Chondrocyte (in vitro differentiated cells): ENCODE data around the gene PTGR2. TPM values are rescaled to one million over a fixed set of nuclear protein-coding genes. Genes with fewer than 3 reads are reported as not detected.
A peak's percentile ranks its signal among the peaks of the same experiment; 100 is the strongest.

Experiments
- DNase-seq: peaks from one replicate; pipeline ENCODE4 v3.0.0; 2021; ENCODE audit warnings: mixed read lengths, low spot score
- H3K27ac Mint-ChIP-seq: one replicate; pipeline ENCODE4 v1.8.0; 2021; ENCODE audit warnings: mild to moderate bottlenecking, moderate library complexity, mixed read lengths; ENCODE audit not compliant: unreplicated experiment
- H3K27me3 Mint-ChIP-seq: 2 replicates; pipeline ENCODE4 v1.8.0; 2021; ENCODE audit warnings: low read depth, mixed read lengths
- H3K36me3 Mint-ChIP-seq: 2 replicates; pipeline ENCODE4 v1.8.0; 2021; ENCODE audit warnings: low read depth, mixed read lengths
- H3K4me1 Mint-ChIP-seq: 2 replicates; pipeline ENCODE4 v1.8.0; 2021; ENCODE audit warnings: low read depth, mild to moderate bottlenecking, mixed read lengths
- H3K4me3 Mint-ChIP-seq: one replicate; pipeline ENCODE4 v1.8.0; 2021; ENCODE audit warnings: mild to moderate bottlenecking, moderate library complexity, mixed read lengths; ENCODE audit not compliant: unreplicated experiment
- H3K9me3 Mint-ChIP-seq: 2 replicates; pipeline ENCODE4 v1.8.0; 2021; ENCODE audit warnings: low read depth, mixed read lengths
- CTCF ChIP-seq: fragments of 200-600 bp; sonication (generic); IDR thresholded peaks from 2 replicates; pipeline ENCODE4 v1.5.0; 2021; ENCODE audit warnings: antibody characterized with exemption, mild to moderate bottlenecking, moderate library complexity
- total RNA-seq: library from RNA; stranded (reverse); gene quantifications from 3 replicates; pipeline ENCODE4 v1.2.1, GENCODE V29; 2021

The PTGR2 gene
- total RNA-seq, 1 donor from 2014 or later = 2.1 TPM

DNA sequence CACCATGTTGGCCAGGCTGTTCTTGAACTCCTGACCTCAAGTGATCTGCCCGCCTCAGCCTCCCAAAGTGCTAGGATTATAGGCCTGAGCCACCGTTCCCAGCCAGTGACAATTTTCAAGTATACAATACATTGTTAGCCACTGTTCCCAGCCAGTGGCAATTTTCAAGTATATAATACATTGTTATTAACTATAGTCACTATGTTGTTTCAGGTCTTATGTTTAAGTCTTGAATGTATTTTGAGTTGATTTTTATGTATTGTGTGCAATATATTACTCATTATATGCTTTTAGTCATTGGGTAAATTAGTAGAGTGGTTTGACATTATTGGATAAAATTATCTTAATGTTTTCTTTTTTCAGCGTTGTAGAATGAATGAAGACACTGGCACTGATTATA is 22.0 kb downstream of the PTGR2 start:
- Mint-ChIP-seq H3K27ac (no peak overlapping the region), H3K9me3 (no peaks in the 10 kb centered on the region), H3K4me1 (peaks cover 10% of the 10 kb centered on the region), H3K36me3 (peaks cover 1% of the 10 kb centered on the region), H3K27me3 (no peaks in the 10 kb centered on the region), H3K4me3 (no peak overlapping the region)
- no peak for DNase-seq
- no peak for TF ChIP-seq CTCF

DNA sequence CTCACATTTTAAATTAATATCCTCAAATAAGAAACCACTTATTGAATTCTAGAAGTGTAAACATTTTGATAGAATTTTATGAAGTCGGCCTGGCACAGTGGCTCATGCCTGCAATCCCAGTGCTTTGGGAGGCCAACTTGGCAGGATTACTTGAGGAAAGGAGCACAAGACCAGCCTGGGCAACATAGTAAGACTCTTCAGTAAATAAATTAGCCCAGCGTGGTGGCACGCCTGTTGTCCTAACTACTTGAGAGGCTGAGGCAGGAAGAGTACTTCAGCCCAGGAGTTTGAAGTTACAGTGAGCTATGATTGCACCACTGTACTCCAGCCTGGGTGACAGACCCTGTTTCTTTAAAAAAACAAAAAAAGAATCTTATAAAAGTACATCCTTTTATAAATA is 26.2 kb downstream of the PTGR2 start:
- Mint-ChIP-seq H3K27me3 (no peaks in the 10 kb centered on the region), H3K9me3 (no peaks in the 10 kb centered on the region), H3K36me3 (no peaks in the 10 kb centered on the region), H3K4me3 (no peak overlapping the region), H3K27ac (no peak overlapping the region), H3K4me1 (peaks cover 10% of the 10 kb centered on the region)
- no peak for DNase-seq
- no peak for TF ChIP-seq CTCF

DNA sequence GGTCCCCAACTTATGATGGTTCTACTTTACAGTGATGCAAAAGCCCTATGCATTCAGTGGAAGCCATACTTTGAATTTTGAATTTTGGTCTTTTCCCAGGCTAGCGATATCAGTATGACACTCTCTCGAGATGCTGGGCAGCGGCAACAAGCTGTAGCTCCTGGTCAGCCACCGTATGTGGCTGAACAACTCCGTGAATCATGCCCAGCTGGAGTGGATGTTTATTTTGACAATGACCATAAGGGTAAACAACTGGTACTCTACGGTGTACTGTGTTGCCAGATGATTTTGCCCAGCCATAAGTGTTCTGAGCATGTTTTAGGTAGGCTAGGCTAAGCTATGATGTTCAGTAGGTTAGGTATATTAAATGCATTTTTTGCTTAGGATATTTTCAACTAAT is 26.8 kb downstream of the PTGR2 start:
- H3K36me3 Mint-ChIP-seq = no peaks in the 10 kb centered on the region

DNA sequence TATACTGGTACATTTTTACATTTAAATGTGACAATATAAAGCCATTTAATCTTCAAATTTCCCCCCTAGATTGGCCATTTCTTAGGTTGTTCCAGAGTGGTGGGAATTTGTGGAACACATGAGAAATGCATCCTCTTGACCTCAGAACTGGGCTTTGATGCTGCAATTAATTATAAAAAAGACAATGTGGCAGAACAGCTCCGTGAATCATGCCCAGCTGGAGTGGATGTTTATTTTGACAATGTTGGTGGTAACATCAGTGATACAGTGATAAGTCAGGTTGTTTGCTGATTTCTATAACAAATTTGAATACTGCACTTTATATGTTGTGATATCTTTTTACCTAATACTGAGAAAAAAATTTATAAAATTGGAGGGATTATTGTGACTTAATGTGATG is 27.4 kb downstream of the PTGR2 start:
- DNase-seq = no peak
- no peak overlapping the region for H3K27ac Mint-ChIP-seq
- no peaks in the 10 kb centered on the region for H3K36me3 Mint-ChIP-seq
- peaks cover 10% of the 10 kb centered on the region for H3K4me1 Mint-ChIP-seq
- H3K27me3 Mint-ChIP-seq = no peaks in the 10 kb centered on the region
- no peak overlapping the region for H3K4me3 Mint-ChIP-seq
- no peak for TF ChIP-seq CTCF
- H3K9me3 Mint-ChIP-seq = no peaks in the 10 kb centered on the region

More for the DNA sequence above, 26.8 kb downstream of the PTGR2 start:
- no peaks in the 10 kb centered on the region for H3K9me3 Mint-ChIP-seq
- DNase-seq = no peak
- no peaks in the 10 kb centered on the region for H3K27me3 Mint-ChIP-seq
- no peak for TF ChIP-seq CTCF
- H3K4me1 Mint-ChIP-seq = peaks cover 10% of the 10 kb centered on the region
- no peak overlapping the region for H3K27ac Mint-ChIP-seq
- no peak overlapping the region for H3K4me3 Mint-ChIP-seq

DNA sequence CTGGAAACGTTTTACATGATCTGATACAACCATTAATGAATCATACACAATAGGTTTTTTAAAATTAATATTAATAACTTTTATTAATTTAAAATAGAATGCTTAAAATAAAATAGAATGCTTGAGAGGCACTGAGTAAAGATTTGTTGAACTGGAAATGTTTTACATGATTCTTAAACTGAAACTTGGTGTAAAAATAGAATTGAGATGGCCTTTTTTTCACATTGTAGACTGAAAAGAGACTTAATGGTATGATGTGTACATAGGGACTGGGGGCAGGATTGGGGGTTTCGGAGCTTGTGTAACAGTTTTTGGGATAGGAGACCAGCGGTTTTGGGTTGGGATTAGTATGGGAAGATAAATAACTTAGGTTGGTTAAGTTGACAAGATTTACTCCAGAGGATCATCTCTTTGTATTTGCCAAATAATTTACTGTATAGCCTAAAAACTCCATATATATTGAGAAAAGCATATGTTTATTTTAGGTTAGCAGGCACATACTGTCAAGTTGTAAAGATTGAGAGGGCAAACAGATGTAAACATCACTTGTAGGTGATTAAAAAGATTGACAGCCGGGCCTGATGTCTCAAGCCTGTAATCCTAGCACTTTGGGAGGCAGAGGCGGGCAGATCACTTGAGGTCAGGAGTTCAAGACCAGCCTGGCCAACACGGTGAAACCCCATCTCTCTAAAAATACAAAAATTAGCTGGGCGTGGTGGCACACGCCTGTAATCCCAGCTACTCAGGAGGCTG is 33.0 kb downstream of the PTGR2 start:
- no peaks in the 10 kb centered on the region for H3K9me3 Mint-ChIP-seq
- H3K36me3 Mint-ChIP-seq = no peaks in the 10 kb centered on the region
- H3K4me3 Mint-ChIP-seq = peak overlapping the region; percentile 27
- H3K27me3 Mint-ChIP-seq = no peaks in the 10 kb centered on the region
- peak overlapping the region; percentile 69 for H3K27ac Mint-ChIP-seq
- TF ChIP-seq CTCF = no peak
- DNase-seq = no peak
- peaks cover 41% of the 10 kb centered on the region for H3K4me1 Mint-ChIP-seq
